IMR-90 (cell line): ENCODE results near the gene ASAP2. TPM values are rescaled to one million over a fixed set of nuclear protein-coding genes. Genes with fewer than 3 reads are reported as not detected.

Experiments
- ATAC-seq: fragments of 200-7000 bp; cut with Tn5 transposase; 2 replicates; pipeline ENCODE4 v1.9.1; 2020; ENCODE audit warnings: low read depth, mild to moderate bottlenecking, moderate library complexity
- BruUV-seq: library from RNA; stranded (reverse); fragments of 400-500 nt; replicated peaks from 2 replicates; lab custom pipeline; 2021; lab: Mats Ljungman, UMichigan
- CTCF ChIA-PET: fragments of 300-600 bp; formaldehyde crosslinking; extraction: SDS; loops from one replicate; lab custom pipeline; 2021; ENCODE audit warnings: antibody characterized with exemption; lab: Yijun Ruan, JAX
- POLR2A ChIA-PET: fragments of 300-600 bp; sonication (Branson Sonifier 250); formaldehyde crosslinking; loops from one replicate; lab custom pipeline; 2022; ENCODE audit warnings: antibody characterized with exemption; ENCODE audit not compliant: unreplicated experiment; lab: Charles Lee
- DNase-seq: peaks from one replicate; pipeline ENCODE4 v3.0.0; 2013
- H2AFZ ChIP-seq: replicated peaks from 2 replicates; pipeline ENCODE3; 2013; ENCODE audit warnings: low read length, mild to moderate bottlenecking; ENCODE audit not compliant: poor library complexity
- H2AK5ac ChIP-seq: 2 replicates; pipeline ENCODE4 v1.6.1; 2013; ENCODE audit warnings: low read depth, low read length, inconsistent platforms
- H2AK9ac ChIP-seq: replicated peaks from 2 replicates; pipeline ENCODE3; 2013; ENCODE audit warnings: mild to moderate bottlenecking, low read depth, low read length, moderate library complexity; ENCODE audit not compliant: poor library complexity
- H2BK120ac ChIP-seq: 2 replicates; pipeline ENCODE4 v1.6.1; 2013; ENCODE audit warnings: low read depth, low read length, inconsistent platforms
- H2BK15ac ChIP-seq: 3 replicates; pipeline ENCODE4 v1.6.1; 2013; ENCODE audit warnings: low read depth, low read length, inconsistent platforms
- H2BK20ac ChIP-seq: 2 replicates; pipeline ENCODE4 v1.6.1; 2013; ENCODE audit warnings: low read depth, mild to moderate bottlenecking, inconsistent platforms, low read length, moderate library complexity
- H2BK5ac ChIP-seq: 2 replicates; pipeline ENCODE4 v1.6.1; 2013; ENCODE audit warnings: mild to moderate bottlenecking, low read depth, low read length, inconsistent platforms; ENCODE audit not compliant: poor library complexity, severe bottlenecking
- H3K14ac ChIP-seq: replicated peaks from 2 replicates; pipeline ENCODE4 v1.6.1; 2013; ENCODE audit warnings: low read depth, low read length, inconsistent platforms
- H3K18ac ChIP-seq: 2 replicates; pipeline ENCODE4 v1.6.1; 2013; ENCODE audit warnings: low read depth, low read length, control low read depth
- H3K23ac ChIP-seq: 2 replicates; pipeline ENCODE4 v1.6.1; 2013; ENCODE audit warnings: low read depth, low read length, inconsistent platforms
- H3K27ac ChIP-seq: 2 replicates; pipeline ENCODE4 v1.5.1; 2013; ENCODE audit warnings: mild to moderate bottlenecking, control low read depth, low read length; ENCODE audit not compliant: insufficient read depth
- H3K27me3 ChIP-seq: 2 replicates; pipeline ENCODE4 v1.6.1; 2013; ENCODE audit warnings: low read length; ENCODE audit not compliant: control insufficient read depth, insufficient read depth
- H3K36me3 ChIP-seq: 2 replicates; pipeline ENCODE4 v1.6.1; 2013; ENCODE audit warnings: low read length, mixed read lengths; ENCODE audit not compliant: control insufficient read depth, insufficient read depth
- H3K4ac ChIP-seq: 2 replicates; pipeline ENCODE4 v1.6.1; 2013; ENCODE audit warnings: low read depth, low read length, inconsistent platforms
- H3K4me1 ChIP-seq: 2 replicates; pipeline ENCODE4 v1.6.1; 2013; ENCODE audit warnings: low read length, mixed read lengths; ENCODE audit not compliant: control insufficient read depth, insufficient read depth
- H3K4me2 ChIP-seq: 2 replicates; pipeline ENCODE4 v1.6.1; 2013; ENCODE audit warnings: low read depth, mild to moderate bottlenecking, control low read depth, low read length, moderate library complexity
- H3K4me3 ChIP-seq: 2 replicates; pipeline ENCODE4 v1.5.1; 2013; ENCODE audit warnings: low read depth, mild to moderate bottlenecking, control low read depth, low read length, moderate library complexity; ENCODE audit not compliant: insufficient read depth
- H3K56ac ChIP-seq: 2 replicates; pipeline ENCODE4 v1.6.1; 2013; ENCODE audit warnings: low read length, inconsistent platforms; ENCODE audit not compliant: insufficient read depth; ENCODE audit errors: extremely low read depth
- H3K79me1 ChIP-seq, 2 experiments: 2 replicates each; pipeline ENCODE4 v1.6.1; 2013; ENCODE audit warnings: low read length in 2 of 2, inconsistent platforms in 1 of 2, low read depth in 1 of 2
- H3K9ac ChIP-seq: 2 replicates; pipeline ENCODE4 v1.6.1; 2013; ENCODE audit warnings: low read depth, low read length, control low read depth
- H3K9me1 ChIP-seq: 2 replicates; pipeline ENCODE4 v1.6.1; 2013; ENCODE audit warnings: low read length, inconsistent platforms; ENCODE audit not compliant: insufficient read depth
- H3K9me3 ChIP-seq: 2 replicates; pipeline ENCODE4 v1.6.1; 2013; ENCODE audit warnings: low read length; ENCODE audit not compliant: control insufficient read depth, insufficient read depth
- H4K20me1 ChIP-seq: 2 replicates; pipeline ENCODE4 v1.6.1; 2013; ENCODE audit warnings: low read length, inconsistent platforms; ENCODE audit not compliant: insufficient read depth
- H4K5ac ChIP-seq: 2 replicates; pipeline ENCODE4 v1.6.1; 2013; ENCODE audit warnings: mild to moderate bottlenecking, low read depth, low read length, control low read depth
- H4K8ac ChIP-seq, 2 experiments: 2 replicates each; pipeline ENCODE4 v1.6.1; 2013; ENCODE audit warnings: low read depth in 2 of 2, low read length in 2 of 2, control low read depth in 1 of 2, inconsistent platforms in 1 of 2
- H4K91ac ChIP-seq: 2 replicates; pipeline ENCODE4 v1.6.1; 2013; ENCODE audit warnings: low read depth, low read length, inconsistent platforms; ENCODE audit not compliant: insufficient read depth
- CHD1 ChIP-seq: IDR thresholded peaks from 2 replicates; pipeline ENCODE4 v1.6.1; 2012; ENCODE audit warnings: low read depth, low read length, improper control_type of control experiment
- FOS ChIP-seq: fragments of 150-350 bp; IDR thresholded peaks from 2 replicates; pipeline ENCODE4 v1.6.1; 2016; ENCODE audit warnings: low read depth, low read length
- MXI1 ChIP-seq: IDR thresholded peaks from 2 replicates; pipeline ENCODE4 v1.6.1; 2012; ENCODE audit warnings: low read depth, mild to moderate bottlenecking, low read length, moderate library complexity, borderline replicate concordance
- RAD21 ChIP-seq: IDR thresholded peaks from 2 replicates; pipeline ENCODE4 v1.6.1; 2012; ENCODE audit warnings: low read length, improper control_type of control experiment
- RCOR1 ChIP-seq: IDR thresholded peaks from 2 replicates; pipeline ENCODE4 v1.6.1; 2012; ENCODE audit warnings: mild to moderate bottlenecking, low read length, improper control_type of control experiment; ENCODE audit not compliant: insufficient replicate concordance
- WGBS, 2 experiments: methylation state at CpG; one replicate each; pipeline versions ENCODE4 v1.1.5 to v1.1.7; 2013; ENCODE audit warnings: missing lambda C conversion rate in 2 of 2; ENCODE audit not compliant: insufficient read length in 1 of 2; ENCODE audit errors: extremely low coverage in 2 of 2; 5-methylcytosine and 5-hydroxymethylcytosine counted together
- dilution Hi-C: fragments of 300-500 bp; cut with HindIII; formaldehyde crosslinking; loops from one replicate; pipeline ENCODE4 v1.14.3; 2018; ENCODE audit warnings: low sequenced_read_pairs; ENCODE audit not compliant: unreplicated experiment
- in situ Hi-C: fragments of 300-500 bp; cut with MboI; formaldehyde crosslinking; loops from 3 replicates; pipeline ENCODE4 v1.14.3; 2019; ENCODE audit warnings: low sequenced_read_pairs, inconsistent platforms, mixed read lengths
- intact Hi-C: fragments of 100-400 bp; cut with micrococcal nuclease; formaldehyde crosslinking; loops from 2 replicates; pipeline ENCODE4 v1.10.0; 2022
- polyA plus RNA-seq, 3 experiments: library from polyadenylated mRNA; depleted of rRNA; stranded (reverse); fragments of >200 nt; gene quantifications; 2 replicates each; pipeline ENCODE4 v1.2.3, GENCODE V29; 2012; ENCODE audit warnings: low replicate concordance in 1 of 3
- total RNA-seq: library from RNA; depleted of rRNA; stranded (reverse); fragments of >200 nt; gene quantifications from 2 replicates; pipeline ENCODE4 v1.2.3, GENCODE V29; 2012
- TF ChIP-seq, protein P1 (sequence below): conservative IDR thresholded peaks from 2 replicates; pipeline ENCODE4 v1.5.1; 2012; ENCODE audit warnings: mild to moderate bottlenecking, low read depth, low read length, improper control_type of control experiment

The ASAP2 gene
- total and polyA plus RNA-seq, 2 of the 4 experiments (the other 2 are of a cell fraction), result 19.7 to 28.1 TPM

DNA sequence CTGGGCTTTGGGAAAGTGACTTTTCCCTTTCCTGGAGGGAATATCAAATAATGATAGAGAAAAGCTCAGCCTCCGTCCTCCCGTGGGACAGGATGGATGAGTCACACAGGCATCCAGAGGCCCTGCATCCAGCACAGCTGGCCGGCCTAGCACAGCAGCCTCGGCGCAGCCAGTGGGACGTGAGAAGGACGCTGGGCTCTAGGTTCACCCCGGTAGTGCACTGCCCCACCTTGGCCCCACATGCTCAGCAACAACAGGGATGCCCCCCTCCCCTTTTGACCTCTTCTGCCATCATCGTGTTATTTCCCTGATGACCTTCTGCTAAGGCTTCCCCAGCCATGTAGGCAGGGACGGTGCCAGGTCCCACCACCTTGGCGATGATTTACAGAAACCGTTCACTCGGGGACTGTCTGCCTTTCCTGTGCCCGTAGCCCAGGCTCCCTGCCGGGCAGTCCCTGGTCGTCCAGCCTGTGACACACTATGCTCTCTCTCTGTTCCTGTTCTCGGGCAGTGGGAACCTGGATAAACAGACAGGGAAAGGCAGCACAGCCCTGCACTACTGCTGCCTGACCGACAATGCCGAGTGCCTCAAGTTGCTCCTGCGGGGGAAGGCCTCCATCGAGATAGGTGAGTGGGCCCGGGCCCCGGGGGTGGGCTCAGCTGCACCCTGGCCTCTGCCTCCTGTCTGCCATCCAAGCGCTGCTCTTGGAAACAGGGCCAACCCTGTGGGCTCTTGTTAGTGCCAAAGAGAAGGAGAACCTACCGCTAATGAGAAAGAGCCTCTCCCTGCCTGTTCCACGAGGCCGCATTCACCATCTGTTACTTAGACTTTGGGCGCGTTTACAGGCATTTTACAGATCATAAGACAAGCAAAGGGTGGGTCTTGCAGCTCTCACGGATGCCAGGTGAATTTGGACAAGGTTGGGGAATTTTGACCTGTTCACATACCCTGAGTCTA lies 172.1 kb downstream of the ASAP2 start:
- peak; percentile 88 for ATAC-seq
- Histone ChIP-seq H2BK120ac (peak overlapping the region; percentile 87), H4K8ac (peak overlapping the region; percentile 51 to 86), H3K23ac (peak overlapping the region; percentile 63), H3K18ac (peak overlapping the region; percentile 30), H2BK15ac (peak overlapping the region; percentile 81; the same call in 1 of the 3 replicates), H3K36me3 (peaks cover 24% of the 10 kb centered on the region), H3K9me1 (peaks cover 29% of the 10 kb centered on the region), H3K4ac (peak overlapping the region; percentile 73), H2BK5ac (peak overlapping the region; percentile 83), H3K9ac (peak overlapping the region; percentile 27; the same call in 1 of the 2 replicates), H3K4me2 (peak overlapping the region; percentile 22; the same call in 1 of the 2 replicates), H3K4me3 (no peak overlapping the region), H3K56ac (peak overlapping the region; percentile 42; the same call in 1 of the 2 replicates), H3K14ac (peak overlapping the region; percentile 35), H2BK20ac (peak overlapping the region; percentile 85), H2AK5ac (peak overlapping the region; percentile 95), H3K27ac (peak overlapping the region; percentile 85), H4K91ac (peak overlapping the region; percentile 79), H2AFZ (peak overlapping the region; percentile 76), H4K5ac (peak overlapping the region; percentile 31), H3K4me1 (peaks cover 31% of the 10 kb centered on the region), H2AK9ac (peak overlapping the region; percentile 57), H3K79me1 (peaks cover 23 to 72% of the 10 kb centered on the region in 2 experiments), H3K27me3 (no peaks in the 10 kb centered on the region), H4K20me1 (peaks cover 8% of the 10 kb centered on the region; the same call in 1 of the 2 replicates), H3K9me3 (no peaks in the 10 kb centered on the region)
- 49% methylated on average over 13 of the region's 30 CpGs; no CpG with 5 or more reads in 1 of the 2 experiments for WGBS, 2 experiments
- DNase-seq, result peak; percentile 90
- POLR2A ChIA-PET, result interaction anchor here (0.5 kb wide), 1 partner anchor 9 kb away, joined by 5 read pairs; no protein-coding TSS in a partner anchor
- in situ Hi-C loops, result loop anchor here (10.0 kb wide), 1 partner anchor 234 kb away; no protein-coding TSS in a partner anchor
- BruUV-seq, result no TSS peak
- CTCF ChIA-PET, result no interaction called here
- dilution Hi-C loops, result no loop called here
- intact Hi-C loops, result no loop called here
- peak; percentile 32; the same call in 1 of the 2 replicates for TF ChIP-seq RAD21
- no peak for TF ChIP-seq MXI1
- TF ChIP-seq FOS, result peak; percentile 88
- peak; percentile 45 for TF ChIP-seq RCOR1
- no peak for TF ChIP-seq CHD1
- TF ChIP-seq, protein P1, sequence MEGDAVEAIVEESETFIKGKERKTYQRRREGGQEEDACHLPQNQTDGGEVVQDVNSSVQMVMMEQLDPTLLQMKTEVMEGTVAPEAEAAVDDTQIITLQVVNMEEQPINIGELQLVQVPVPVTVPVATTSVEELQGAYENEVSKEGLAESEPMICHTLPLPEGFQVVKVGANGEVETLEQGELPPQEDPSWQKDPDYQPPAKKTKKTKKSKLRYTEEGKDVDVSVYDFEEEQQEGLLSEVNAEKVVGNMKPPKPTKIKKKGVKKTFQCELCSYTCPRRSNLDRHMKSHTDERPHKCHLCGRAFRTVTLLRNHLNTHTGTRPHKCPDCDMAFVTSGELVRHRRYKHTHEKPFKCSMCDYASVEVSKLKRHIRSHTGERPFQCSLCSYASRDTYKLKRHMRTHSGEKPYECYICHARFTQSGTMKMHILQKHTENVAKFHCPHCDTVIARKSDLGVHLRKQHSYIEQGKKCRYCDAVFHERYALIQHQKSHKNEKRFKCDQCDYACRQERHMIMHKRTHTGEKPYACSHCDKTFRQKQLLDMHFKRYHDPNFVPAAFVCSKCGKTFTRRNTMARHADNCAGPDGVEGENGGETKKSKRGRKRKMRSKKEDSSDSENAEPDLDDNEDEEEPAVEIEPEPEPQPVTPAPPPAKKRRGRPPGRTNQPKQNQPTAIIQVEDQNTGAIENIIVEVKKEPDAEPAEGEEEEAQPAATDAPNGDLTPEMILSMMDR, result 0 out of 2 replicates have a peak, but pooled peaks have one; percentile 15
